Urinary bladder (tissue), 4 donors: ENCODE measurements around the gene PDIA3. TPM values are rescaled to one million over a fixed set of nuclear protein-coding genes. Genes with fewer than 3 reads are reported as not detected.
"Not testable (repeated sequence)": the region's sequence is repeated elsewhere in the genome, so short reads cannot be mapped to it uniquely, and the experiment has no call there.

Experiments
- DNase-seq: peaks from one replicate; pipeline ENCODE4 v3.0.0-alpha.2; 2015; ENCODE audit errors: extremely low spot score
- H3K27ac ChIP-seq: one replicate; pipeline ENCODE4 v1.5.1; 2013; ENCODE audit warnings: low read depth, mild to moderate bottlenecking, moderate library complexity
- H3K36me3 ChIP-seq: one replicate; pipeline ENCODE4 v1.6.1; 2013; ENCODE audit warnings: mild to moderate bottlenecking, moderate library complexity; ENCODE audit not compliant: insufficient read depth
- H3K4me1 ChIP-seq: one replicate; pipeline ENCODE4 v1.6.1; 2013; ENCODE audit warnings: mild to moderate bottlenecking, moderate library complexity; ENCODE audit not compliant: insufficient read depth
- H3K4me3 ChIP-seq: one replicate; pipeline ENCODE4 v1.5.1; 2013; ENCODE audit warnings: low read depth, low read length
- WGBS: extraction: QIAGEN DNeasy Blood & Tissue Kit; methylation state at CpG from one replicate; pipeline ENCODE4 v1.1.7; 2013; 5-methylcytosine and 5-hydroxymethylcytosine counted together
- polyA plus RNA-seq: library from polyadenylated mRNA; stranded (reverse); fragments of 200-250 nt; gene quantifications from one replicate; pipeline ENCODE4 v1.2.3, GENCODE V29; 2013
- total RNA-seq: library from RNA; depleted of rRNA; stranded (reverse); fragments of >200 nt; gene quantifications from one replicate; pipeline ENCODE4 v1.2.3, GENCODE V29; 2014
- donor health status: healthy with polysubstance abuse.
- donor health status: healthy.

PDIA3 gene
- total and polyA plus RNA-seq, 2 donors = 159 to 167 TPM

- WGBS = 2% methylated on average over 33 of the region's 33 CpGs
- peaks cover 2% of the 10 kb centered on the region for H3K4me1 ChIP-seq
- no peaks in the 10 kb centered on the region for H3K36me3 ChIP-seq
- H3K27ac ChIP-seq = peak overlapping the region; percentile 98
- DNase-seq = no peak
- H3K4me3 ChIP-seq = peak overlapping the region; percentile 80
Measured at GRCh38 chr15:43792761-43793476, 46.7 kb downstream of the PDIA3 start.

DNA sequence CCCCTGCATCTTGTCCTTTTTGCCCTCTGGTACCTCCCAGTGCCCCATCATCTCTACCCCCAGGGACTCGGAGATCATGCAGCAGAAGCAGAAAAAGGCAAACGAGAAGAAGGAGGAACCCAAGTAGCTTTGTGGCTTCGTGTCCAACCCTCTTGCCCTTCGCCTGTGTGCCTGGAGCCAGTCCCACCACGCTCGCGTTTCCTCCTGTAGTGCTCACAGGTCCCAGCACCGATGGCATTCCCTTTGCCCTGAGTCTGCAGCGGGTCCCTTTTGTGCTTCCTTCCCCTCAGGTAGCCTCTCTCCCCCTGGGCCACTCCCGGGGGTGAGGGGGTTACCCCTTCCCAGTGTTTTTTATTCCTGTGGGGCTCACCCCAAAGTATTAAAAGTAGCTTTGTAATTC lies 47.4 kb downstream of the PDIA3 start:
- WGBS = 86% methylated on average over 10 of the region's 10 CpGs
- Histone ChIP-seq H3K36me3 (no peaks in the 10 kb centered on the region), H3K27ac (no peak overlapping the region), H3K4me3 (no peak overlapping the region), H3K4me1 (peaks cover 2% of the 10 kb centered on the region)
- DNase-seq = no peak

GRCh38 chr15:43794269-43795037 lies 48.2 kb downstream of the PDIA3 start:
- Histone ChIP-seq H3K4me3 (no peak overlapping the region), H3K4me1 (peaks cover 2% of the 10 kb centered on the region)
- 64% methylated on average over 9 of the region's 9 CpGs for WGBS

GRCh38 chr15:43795197-43795596 lies 49.0 kb downstream of the PDIA3 start:
- 91% methylated on average over 2 of the region's 2 CpGs for WGBS
- Histone ChIP-seq H3K4me3 (no peak overlapping the region), H3K27ac (no peak overlapping the region), H3K36me3 (no peaks in the 10 kb centered on the region), H3K4me1 (peaks cover 4% of the 10 kb centered on the region)
- DNase-seq = no peak

More at GRCh38 chr15:43794269-43795037, 48.2 kb downstream of the PDIA3 start:
- Histone ChIP-seq H3K27ac (no peak overlapping the region), H3K36me3 (no peaks in the 10 kb centered on the region)
- DNase-seq = no peak

GRCh38 chr15:43795997-43796396 lies 49.8 kb downstream of the PDIA3 start:
- Histone ChIP-seq H3K4me1 (peaks cover 4% of the 10 kb centered on the region), H3K36me3 (no peaks in the 10 kb centered on the region), H3K4me3 (no peak overlapping the region), H3K27ac (no peak overlapping the region)
- DNase-seq = no peak

GRCh38 chr15:43796566-43796965 lies 50.3 kb downstream of the PDIA3 start:
- Histone ChIP-seq H3K36me3 (no peaks in the 10 kb centered on the region), H3K4me3 (no peak overlapping the region), H3K27ac (no peak overlapping the region), H3K4me1 (peaks cover 4% of the 10 kb centered on the region)
- WGBS = 86% methylated on average over 3 of the region's 3 CpGs
- DNase-seq = no peak

DNA sequence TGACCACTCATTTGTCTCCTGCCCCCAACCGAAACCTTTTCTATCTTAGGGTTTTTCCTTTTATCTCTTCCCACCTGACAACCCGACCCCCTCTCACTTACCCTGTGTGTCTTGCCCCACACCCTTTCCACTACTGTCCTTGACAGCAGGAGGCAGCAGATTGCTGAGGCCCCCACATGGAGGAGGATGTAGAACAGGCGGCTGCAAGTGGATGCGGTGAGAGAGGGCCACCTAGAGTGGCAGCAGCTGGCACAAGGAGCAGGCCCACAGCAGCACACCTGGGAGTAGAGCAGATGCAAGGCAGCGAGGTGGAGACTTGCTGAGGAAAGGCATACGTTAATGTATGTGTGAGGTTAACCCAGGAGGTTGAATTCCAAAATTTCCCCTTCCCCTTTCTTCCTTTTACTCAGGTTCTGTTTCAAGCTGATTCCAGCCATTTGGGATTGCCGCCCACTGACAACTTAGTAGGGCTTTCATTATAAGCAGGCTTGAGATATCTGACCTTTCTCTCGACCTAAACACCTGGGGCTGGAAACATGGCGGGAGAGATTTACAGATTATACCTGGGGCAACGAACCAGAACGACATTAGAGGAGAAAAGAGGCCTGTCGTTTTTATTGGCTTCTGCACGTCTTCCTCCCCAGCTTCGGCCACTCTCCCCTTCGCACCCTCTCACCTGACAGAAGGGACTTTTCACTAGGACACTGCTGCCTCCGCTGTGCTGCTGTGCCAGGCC lies 53.1 kb downstream of the PDIA3 start:
- no peak overlapping the region for H3K4me3 ChIP-seq
- peaks cover 4% of the 10 kb centered on the region for H3K36me3 ChIP-seq
- peaks cover 4% of the 10 kb centered on the region for H3K4me1 ChIP-seq
- peak overlapping the region; percentile 76 for H3K27ac ChIP-seq
- 83% methylated on average over 16 of the region's 16 CpGs for WGBS
- DNase-seq = no peak

GRCh38 chr15:43799945-43800285 lies 53.7 kb downstream of the PDIA3 start, which contains the start of gene SERINC4:
Gene SERINC4 (minus strand): TSS chr15:43800220. CDS start chr15:43799986, 234 bp downstream.
- H3K4me1 ChIP-seq = peaks cover 2% of the 10 kb centered on the region
- peak within 1 kb of the TSS; percentile 84 for H3K27ac ChIP-seq
- WGBS = 89% methylated on average over 8 of the region's 8 CpGs
- DNase-seq = no peak
- H3K36me3 ChIP-seq = peaks cover 6% of the 10 kb centered on the region
- H3K4me3 ChIP-seq = peak within 1 kb of the TSS; percentile 87

DNA sequence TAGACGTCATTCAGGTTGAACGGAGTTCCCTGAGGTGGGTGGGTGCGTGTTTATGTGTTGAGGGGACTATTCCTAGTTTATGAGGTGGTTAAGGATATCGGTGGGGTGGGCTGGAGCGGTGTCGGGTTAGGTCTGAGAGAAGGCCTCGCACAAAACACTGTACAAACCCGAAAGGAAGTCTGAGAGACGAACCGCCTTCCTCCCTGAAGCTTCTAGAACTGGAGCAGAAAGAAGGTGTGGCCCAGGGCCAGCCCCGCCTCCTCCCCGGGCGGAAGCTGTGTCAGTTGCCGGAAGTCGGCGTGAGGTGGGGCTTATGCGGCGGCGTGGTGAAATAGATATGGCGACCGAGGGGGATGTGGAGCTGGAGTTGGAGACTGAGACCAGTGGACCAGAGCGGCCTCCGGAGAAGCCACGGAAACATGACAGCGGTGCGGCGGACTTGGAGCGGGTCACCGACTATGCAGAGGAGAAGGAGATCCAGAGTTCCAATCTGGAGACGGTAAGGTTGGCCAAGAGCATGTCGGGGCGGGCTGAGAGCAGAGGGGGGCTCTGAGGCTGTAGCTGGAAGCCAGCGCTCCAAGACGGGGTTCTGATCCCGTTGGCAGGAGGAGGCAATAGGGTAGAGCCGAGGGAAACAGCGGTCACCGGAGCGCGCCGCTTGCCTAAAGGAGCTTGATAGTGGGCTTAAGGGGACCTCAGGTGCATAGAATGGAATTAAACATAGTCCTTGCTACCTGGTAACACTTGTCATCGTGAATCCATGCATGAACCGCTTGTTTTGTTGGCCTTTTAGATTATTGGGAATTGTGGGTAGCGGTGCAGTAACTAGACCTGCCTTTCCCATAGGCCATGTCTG lies 54.3 kb downstream of the PDIA3 start, which contains the start of gene HYPK:
TSS of gene HYPK (plus strand) at position 314 of the 856 bp plus-strand sequence. CDS start at position 338, 24 bp downstream.
- 3% methylated on average over 44 of the region's 44 CpGs for WGBS
- peak within 1 kb of the TSS; percentile 87 for H3K4me3 ChIP-seq
- H3K36me3 ChIP-seq = peaks cover 6% of the 10 kb centered on the region
- peak; percentile 79 for DNase-seq
- H3K27ac ChIP-seq = peak within 1 kb of the TSS; percentile 84
- H3K4me1 ChIP-seq = peaks cover 2% of the 10 kb centered on the region

GRCh38 chr15:43802676-43803075 lies 56.4 kb downstream of the PDIA3 start:
- not testable (repeated sequence) for H3K4me3 ChIP-seq, H3K27ac ChIP-seq, H3K36me3 ChIP-seq, DNase-seq, H3K4me1 ChIP-seq
- WGBS = 97% methylated on average over 7 of the region's 7 CpGs

- no peak overlapping the region for H3K27ac ChIP-seq
- H3K36me3 ChIP-seq = peaks cover 13% of the 10 kb centered on the region
- H3K4me3 ChIP-seq = no peak overlapping the region
- no peaks in the 10 kb centered on the region for H3K4me1 ChIP-seq
- DNase-seq = no peak
- WGBS = 94% methylated on average over 5 of the region's 5 CpGs
Measured at GRCh38 chr15:43808435-43808950, 62.3 kb downstream of the PDIA3 start.

DNA sequence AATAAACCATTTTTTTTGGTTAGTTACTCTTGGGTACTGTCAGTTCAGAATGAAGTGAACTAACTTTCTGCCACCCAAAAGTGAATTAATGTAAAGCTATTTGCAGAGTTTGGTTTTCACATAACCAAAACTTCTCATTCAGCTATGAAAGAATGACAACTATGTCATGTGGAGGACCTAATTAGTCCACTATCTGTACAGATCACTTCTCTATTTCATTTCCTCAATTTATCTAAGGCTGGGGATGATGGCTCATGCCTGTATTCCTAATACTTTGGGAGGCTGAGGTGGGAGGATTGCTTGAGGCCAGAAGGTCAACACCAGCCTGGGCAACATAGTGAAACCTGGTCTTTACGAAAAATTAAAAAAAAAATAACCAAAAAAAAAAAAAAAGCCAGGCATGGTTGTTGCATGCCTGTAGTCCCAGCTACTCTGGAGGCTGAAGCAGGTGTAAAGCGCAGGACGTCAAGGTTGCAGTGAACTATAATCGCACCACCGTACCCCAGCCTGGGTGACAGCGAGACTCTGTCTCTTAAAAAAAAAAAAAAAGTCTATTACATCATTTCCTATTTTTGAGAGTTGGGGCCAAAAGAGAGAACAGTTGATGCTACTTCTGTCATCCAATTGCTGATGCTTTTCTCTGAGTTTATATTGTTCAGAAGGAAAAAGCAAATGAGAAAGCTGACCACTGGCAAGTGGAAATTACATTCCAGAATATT lies 62.9 kb downstream of the PDIA3 start:
- Histone ChIP-seq H3K4me3 (no peak overlapping the region), H3K27ac (no peak overlapping the region), H3K4me1 (no peaks in the 10 kb centered on the region), H3K36me3 (peaks cover 13% of the 10 kb centered on the region)
- WGBS = 90% methylated on average over 6 of the region's 6 CpGs
- DNase-seq = no peak
